NB4 (cell line): ENCODE measurements around the gene MYL4.
"Not testable (repeated sequence)": the region's sequence is repeated elsewhere in the genome, so short reads cannot be mapped to it uniquely, and the experiment has no call there.

ENCODE experiments used
- DNase-seq: peaks from one replicate; pipeline ENCODE4 v3.0.0; 2010; ENCODE audit warnings: low read depth
- H3K4me3 ChIP-seq: one replicate; pipeline ENCODE4 v1.5.1; 2011; ENCODE audit warnings: mild to moderate bottlenecking, low read depth, low read length, moderate library complexity
- MYC ChIP-seq: IDR thresholded peaks from 2 replicates; pipeline ENCODE4 v1.6.1; 2011; ENCODE audit warnings: low read depth, low read length
- POLR2A ChIP-seq: IDR thresholded peaks from 2 replicates; pipeline ENCODE4 v1.6.1; 2011; ENCODE audit warnings: mild to moderate bottlenecking; ENCODE audit not compliant: insufficient read length; ENCODE audit errors: extremely low read depth
- TF ChIP-seq, protein P1 (sequence below): IDR thresholded peaks from 2 replicates; pipeline ENCODE4 v1.6.1; 2011; ENCODE audit warnings: low read depth, low read length
- TF ChIP-seq, protein P2 (sequence below): IDR thresholded peaks from one replicate; pipeline ENCODE4 v1.5.1; 2012; ENCODE audit warnings: low read depth, low read length

MYL4 gene

DNA sequence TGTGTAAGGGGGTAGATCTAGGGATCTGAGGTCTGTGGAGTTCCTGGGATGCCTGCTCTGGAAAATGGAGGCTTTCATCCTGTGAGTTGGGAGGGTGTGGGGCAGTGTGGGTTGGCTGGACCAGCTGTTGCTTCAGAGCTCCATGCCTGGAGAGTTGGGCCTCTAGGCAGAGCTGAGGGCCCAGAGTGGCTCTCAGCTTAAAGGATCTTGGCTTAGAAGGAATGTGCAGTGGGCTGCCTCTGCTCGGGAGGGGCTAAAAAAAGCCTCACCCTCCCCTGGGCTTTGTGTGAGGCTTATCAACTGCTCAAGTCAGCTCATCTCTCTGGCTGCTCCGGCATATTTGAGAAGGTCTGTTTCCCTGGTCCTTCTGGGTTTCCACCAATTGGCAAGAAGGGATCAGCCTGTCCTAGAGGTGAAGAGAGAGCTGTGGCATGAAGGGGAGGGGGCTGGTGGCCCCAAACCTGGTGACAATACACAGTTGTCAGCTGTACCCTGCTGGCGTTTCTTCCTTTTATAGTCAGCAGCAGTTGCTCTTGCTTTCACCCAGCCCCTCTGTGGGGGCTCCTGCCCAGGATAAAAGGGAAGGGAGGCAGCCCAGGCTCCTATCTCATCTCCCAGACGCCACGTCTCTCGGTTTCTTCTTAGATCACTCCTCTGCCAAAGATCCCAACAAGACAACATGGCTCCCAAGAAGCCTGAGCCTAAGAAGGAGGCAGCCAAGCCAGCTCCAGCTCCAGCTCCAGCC lies at the start of gene MYL4:
MYL4 (plus strand) TSS at position 605 of the 745 bp plus-strand sequence; CDS start at position 680, 75 bp downstream.
- TF ChIP-seq, protein P1, sequence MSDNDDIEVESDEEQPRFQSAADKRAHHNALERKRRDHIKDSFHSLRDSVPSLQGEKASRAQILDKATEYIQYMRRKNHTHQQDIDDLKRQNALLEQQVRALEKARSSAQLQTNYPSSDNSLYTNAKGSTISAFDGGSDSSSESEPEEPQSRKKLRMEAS: no peak
- TF ChIP-seq MYC (no peak), POLR2A (no peak)
- TF ChIP-seq, protein P2, sequence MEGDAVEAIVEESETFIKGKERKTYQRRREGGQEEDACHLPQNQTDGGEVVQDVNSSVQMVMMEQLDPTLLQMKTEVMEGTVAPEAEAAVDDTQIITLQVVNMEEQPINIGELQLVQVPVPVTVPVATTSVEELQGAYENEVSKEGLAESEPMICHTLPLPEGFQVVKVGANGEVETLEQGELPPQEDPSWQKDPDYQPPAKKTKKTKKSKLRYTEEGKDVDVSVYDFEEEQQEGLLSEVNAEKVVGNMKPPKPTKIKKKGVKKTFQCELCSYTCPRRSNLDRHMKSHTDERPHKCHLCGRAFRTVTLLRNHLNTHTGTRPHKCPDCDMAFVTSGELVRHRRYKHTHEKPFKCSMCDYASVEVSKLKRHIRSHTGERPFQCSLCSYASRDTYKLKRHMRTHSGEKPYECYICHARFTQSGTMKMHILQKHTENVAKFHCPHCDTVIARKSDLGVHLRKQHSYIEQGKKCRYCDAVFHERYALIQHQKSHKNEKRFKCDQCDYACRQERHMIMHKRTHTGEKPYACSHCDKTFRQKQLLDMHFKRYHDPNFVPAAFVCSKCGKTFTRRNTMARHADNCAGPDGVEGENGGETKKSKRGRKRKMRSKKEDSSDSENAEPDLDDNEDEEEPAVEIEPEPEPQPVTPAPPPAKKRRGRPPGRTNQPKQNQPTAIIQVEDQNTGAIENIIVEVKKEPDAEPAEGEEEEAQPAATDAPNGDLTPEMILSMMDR: no peak
- no peak for DNase-seq
- H3K4me3 ChIP-seq: no peak within 1 kb of the TSS

DNA sequence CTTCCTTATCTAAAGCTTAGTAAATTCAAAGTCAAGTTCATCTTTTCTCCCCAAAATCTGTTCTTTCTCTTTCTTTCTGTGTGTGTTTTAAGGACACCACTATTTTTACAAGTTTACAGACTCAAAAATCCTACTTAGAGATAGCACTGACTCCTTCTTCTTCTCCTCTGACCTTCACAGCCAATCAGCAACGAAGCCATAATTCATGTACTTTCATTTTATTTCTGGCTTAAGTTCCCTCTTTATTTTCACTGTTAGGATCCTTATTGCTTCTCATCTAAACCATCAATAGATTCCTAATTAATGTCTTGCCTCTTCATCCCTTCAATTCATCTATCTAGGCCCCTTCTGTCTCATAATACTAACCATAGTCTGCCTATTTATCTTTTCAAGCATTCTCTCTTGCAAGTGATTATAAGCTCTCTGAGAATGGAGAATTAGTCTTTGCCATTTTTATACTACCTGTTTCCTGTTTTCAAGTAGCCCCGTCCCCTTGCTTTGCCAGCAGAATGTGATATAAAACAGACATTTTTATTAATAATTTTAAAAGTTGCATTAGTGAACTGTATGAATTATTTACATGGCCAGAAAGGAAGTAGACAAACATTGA lies 47.0 kb upstream of the MYL4 start:
- no peak for DNase-seq
- no peak overlapping the region for H3K4me3 ChIP-seq
- TF ChIP-seq, protein P1: no peak
- TF ChIP-seq, protein P2: no peak
- TF ChIP-seq MYC (no peak), POLR2A (no peak)

DNA sequence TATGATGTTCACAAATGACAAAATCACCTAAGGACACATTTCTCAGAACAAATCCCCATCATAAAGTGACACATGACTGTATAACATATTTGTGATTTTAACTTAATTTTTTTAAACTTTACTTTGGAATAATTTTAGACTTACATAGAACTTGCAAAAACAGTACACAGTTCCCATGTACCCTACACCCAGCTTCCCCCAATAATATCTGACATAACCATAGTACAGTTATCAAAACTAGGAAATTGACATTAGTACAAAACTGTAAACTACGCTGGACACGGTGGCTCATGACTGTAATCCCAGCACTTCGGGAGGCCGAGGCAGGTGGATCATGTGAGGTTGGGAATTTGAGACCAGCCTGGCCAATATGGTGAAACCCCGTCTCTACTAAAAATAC lies 44.9 kb upstream of the MYL4 start:
- TF ChIP-seq MYC (no peak), POLR2A (no peak)
- TF ChIP-seq, protein P2: no peak
- TF ChIP-seq, protein P1: no peak
- H3K4me3 ChIP-seq: no peak overlapping the region
- no peak for DNase-seq

DNA sequence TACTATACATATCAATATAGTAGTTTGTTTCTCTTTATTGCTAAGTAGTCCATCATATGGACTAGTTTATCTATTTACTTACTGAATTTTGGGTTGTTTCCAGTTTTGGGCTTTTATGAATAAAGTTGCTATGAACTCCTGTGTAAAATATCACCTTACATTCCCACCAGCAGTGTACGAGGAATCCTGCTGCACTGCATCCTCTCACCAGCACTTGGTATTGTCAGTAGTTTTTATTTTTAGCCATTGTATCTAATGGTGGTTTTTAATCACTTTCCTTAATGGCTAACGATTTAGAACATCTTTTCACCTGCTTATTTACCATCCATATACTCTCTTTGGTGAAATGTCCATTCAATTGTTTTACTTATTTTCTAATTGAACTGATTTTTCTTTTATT lies 44.0 kb upstream of the MYL4 start:
- TF ChIP-seq MYC: no peak
- TF ChIP-seq, protein P1: no peak
- no peak for TF ChIP-seq POLR2A
- TF ChIP-seq, protein P2: no peak
- DNase-seq: no peak
- no peak overlapping the region for H3K4me3 ChIP-seq

DNA sequence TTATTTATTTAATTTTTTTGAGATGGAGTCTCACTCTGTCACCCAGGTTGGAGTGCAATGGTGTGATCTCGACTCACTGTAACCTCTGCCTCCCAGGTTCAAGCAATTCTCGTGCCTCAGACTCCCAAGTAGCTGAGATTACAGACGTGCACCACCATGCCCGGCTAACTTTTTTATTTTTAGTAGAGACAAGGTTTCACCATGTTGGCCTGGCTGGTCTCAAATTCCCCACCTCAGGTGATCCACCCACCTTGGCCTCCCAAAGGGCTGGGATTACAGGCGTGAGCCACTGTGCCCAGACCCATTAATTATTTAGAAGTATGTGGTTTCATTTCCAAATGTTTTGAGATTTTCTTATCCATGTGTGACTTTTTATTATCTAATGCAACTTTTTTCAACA lies 42.3 kb upstream of the MYL4 start:
- DNase-seq, H3K4me3 ChIP-seq: not testable (repeated sequence)

DNA sequence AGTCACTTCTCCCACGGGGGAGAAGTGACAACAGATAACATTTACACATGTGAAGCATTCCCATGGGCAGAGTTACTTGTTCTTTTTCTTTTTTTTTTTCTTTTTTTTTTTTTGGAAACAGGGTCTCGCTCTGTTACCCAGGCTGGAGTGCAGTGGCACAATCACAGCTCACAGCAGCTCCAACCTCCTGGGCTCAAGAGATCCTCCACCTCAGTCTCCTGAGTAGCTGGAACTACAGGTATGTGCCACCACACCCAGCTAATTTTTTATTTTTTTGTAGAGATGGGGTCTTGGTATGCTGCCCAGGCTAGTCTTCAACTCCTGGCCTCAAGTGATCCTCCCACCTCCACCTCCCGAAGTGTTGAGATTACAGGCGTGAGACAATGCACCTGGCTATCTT lies 40.3 kb upstream of the MYL4 start:
- not testable (repeated sequence) for H3K4me3 ChIP-seq, DNase-seq

DNA sequence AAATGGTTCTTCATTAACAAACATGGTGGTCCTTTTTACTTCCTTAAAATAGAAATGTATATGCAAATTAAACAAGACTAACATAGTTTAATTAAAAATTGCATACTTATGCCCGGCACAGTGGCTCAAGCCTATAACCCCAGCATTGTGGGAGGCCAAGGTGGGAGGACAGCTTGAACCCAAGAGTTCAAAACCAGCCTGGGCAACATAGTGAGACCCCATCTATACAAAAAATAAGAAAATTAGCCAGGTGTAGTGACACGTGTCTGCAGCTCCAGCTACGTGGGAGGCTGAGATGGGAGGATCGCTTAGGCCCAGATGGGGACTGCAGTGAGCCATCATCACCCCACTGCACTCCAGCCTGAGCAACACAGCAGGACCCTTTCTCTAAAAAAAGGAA lies 38.4 kb upstream of the MYL4 start:
- no peak overlapping the region for H3K4me3 ChIP-seq
- TF ChIP-seq, protein P1: no peak
- TF ChIP-seq POLR2A (no peak), MYC (no peak)
- TF ChIP-seq, protein P2: no peak
- DNase-seq: no peak
